Measurements from ENCODE around the gene ATP5MC2.

The ATP5MC2 gene

DNA sequence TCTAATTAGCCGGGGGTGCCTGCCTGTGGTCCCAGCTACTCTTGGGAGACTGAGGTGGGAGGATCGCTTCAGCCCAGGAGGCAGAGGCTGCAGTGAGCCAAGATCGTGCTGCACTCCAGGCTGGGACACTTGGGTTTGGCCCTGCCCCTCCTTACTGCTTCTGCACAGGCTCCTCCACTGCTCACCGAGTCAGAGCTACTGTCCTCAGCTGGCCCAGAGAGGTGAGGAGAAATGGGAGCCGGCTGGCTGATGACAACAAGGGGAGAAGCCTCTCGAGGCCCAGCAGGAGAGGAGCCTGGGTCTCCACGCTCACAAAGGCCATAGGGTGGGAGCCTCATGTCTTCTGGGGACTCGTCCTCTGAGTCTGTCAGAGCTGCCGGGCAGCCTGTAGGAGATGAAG is 37.6 kb upstream of the ATP5MC2 start:
- no peaks in the 10 kb centered on the region for H4K20me1 ChIP-seq (ENCODE audit: insufficient read depth, low read length)
- no peaks in the 10 kb centered on the region for H3F3A ChIP-seq (ENCODE audit: insufficient read depth, low read length)
- H3K9ac ChIP-seq (ENCODE audit: low read length) = no peak overlapping the region
- no peaks in the 10 kb centered on the region for H3K79me2 ChIP-seq (ENCODE audit: low read length)
- no peak overlapping the region for H2AFZ ChIP-seq (ENCODE audit: low read length)
- H3K4me3 ChIP-seq (ENCODE audit: low read length) = no peak overlapping the region
- H3K9me3 ChIP-seq (replicated peaks; ENCODE audit: insufficient read depth, low read length) = no peaks in the 10 kb centered on the region
- DNase-seq = no peak
- H3K27me3 ChIP-seq (replicated peaks; ENCODE audit: insufficient read depth, low read length) = no peaks in the 10 kb centered on the region
- H3K9me2 ChIP-seq (replicated peaks; ENCODE audit: insufficient read depth, low read length) = no peaks in the 10 kb centered on the region
- TF ChIP-seq EZH2 (optimal IDR thresholded peaks at IDR 0.05; ENCODE audit: low read depth, low read length) = no peak
- no peak for TF ChIP-seq EZH2phosphoT487 (IDR thresholded peaks at IDR 0.05; ENCODE audit: low read length)
- TF ChIP-seq, protein P1, sequence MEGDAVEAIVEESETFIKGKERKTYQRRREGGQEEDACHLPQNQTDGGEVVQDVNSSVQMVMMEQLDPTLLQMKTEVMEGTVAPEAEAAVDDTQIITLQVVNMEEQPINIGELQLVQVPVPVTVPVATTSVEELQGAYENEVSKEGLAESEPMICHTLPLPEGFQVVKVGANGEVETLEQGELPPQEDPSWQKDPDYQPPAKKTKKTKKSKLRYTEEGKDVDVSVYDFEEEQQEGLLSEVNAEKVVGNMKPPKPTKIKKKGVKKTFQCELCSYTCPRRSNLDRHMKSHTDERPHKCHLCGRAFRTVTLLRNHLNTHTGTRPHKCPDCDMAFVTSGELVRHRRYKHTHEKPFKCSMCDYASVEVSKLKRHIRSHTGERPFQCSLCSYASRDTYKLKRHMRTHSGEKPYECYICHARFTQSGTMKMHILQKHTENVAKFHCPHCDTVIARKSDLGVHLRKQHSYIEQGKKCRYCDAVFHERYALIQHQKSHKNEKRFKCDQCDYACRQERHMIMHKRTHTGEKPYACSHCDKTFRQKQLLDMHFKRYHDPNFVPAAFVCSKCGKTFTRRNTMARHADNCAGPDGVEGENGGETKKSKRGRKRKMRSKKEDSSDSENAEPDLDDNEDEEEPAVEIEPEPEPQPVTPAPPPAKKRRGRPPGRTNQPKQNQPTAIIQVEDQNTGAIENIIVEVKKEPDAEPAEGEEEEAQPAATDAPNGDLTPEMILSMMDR (IDR thresholded peaks at IDR 0.05; ENCODE audit: low read length) = no peak
- no peak overlapping the region for H3K4me2 ChIP-seq (ENCODE audit: low read depth, low read length)
- H3K36me3 ChIP-seq (replicated peaks; ENCODE audit: insufficient read depth, low read length) = no peaks in the 10 kb centered on the region
- no peak overlapping the region for H3K27ac ChIP-seq (ENCODE audit: low read length)
- H3K4me1 ChIP-seq (ENCODE audit: low read length) = no peaks in the 10 kb centered on the region

DNA sequence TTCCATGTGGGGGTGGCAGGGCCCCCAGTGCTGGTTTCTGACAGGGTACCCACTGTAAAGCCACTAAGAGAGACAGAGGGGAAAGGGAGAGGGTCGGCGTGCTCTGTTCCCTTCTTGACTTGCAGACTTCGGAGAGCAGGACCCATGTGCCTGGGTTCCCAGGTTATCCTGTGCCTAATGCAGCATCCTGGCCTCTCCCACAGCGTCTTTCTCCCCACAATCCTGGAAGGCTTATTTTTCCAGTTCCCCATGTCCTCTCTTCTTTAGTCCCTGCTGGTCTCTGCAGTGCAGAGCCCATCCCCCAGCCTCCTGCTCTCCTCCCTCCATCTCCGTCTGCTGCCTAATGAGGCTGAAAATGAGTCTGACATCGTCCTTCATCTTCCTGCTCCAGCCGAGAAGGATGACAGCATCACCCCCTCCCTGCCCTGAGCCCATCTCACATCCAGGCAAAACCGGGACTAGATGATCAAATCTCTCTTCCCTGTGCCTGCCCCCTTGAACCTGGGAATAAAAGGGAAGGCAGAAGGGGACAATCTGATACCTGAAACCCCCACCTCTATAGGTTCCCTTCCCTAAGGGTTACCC is 36.3 kb upstream of the ATP5MC2 start:
- H3K9ac ChIP-seq (ENCODE audit: low read length) = no peak overlapping the region
- DNase-seq = no peak
- H3K9me2 ChIP-seq (replicated peaks; ENCODE audit: insufficient read depth, low read length) = no peaks in the 10 kb centered on the region
- no peak overlapping the region for H3K27ac ChIP-seq (ENCODE audit: low read length)
- H3K4me2 ChIP-seq (ENCODE audit: low read depth, low read length) = no peak overlapping the region
- no peaks in the 10 kb centered on the region for H3K4me1 ChIP-seq (ENCODE audit: low read length)
- no peak for TF ChIP-seq EZH2phosphoT487 (IDR thresholded peaks at IDR 0.05; ENCODE audit: low read length)
- TF ChIP-seq, protein P1 (IDR thresholded peaks at IDR 0.05; ENCODE audit: low read length) = no peak
- TF ChIP-seq EZH2 (optimal IDR thresholded peaks at IDR 0.05; ENCODE audit: low read depth, low read length) = no peak
- no peak overlapping the region for H3K4me3 ChIP-seq (ENCODE audit: low read length)
- no peaks in the 10 kb centered on the region for H4K20me1 ChIP-seq (ENCODE audit: insufficient read depth, low read length)
- H3K27me3 ChIP-seq (replicated peaks; ENCODE audit: insufficient read depth, low read length) = no peaks in the 10 kb centered on the region
- H3K36me3 ChIP-seq (replicated peaks; ENCODE audit: insufficient read depth, low read length) = no peaks in the 10 kb centered on the region
- H2AFZ ChIP-seq (ENCODE audit: low read length) = no peak overlapping the region
- no peaks in the 10 kb centered on the region for H3F3A ChIP-seq (ENCODE audit: insufficient read depth, low read length)
- no peaks in the 10 kb centered on the region for H3K9me3 ChIP-seq (replicated peaks; ENCODE audit: insufficient read depth, low read length)
- no peaks in the 10 kb centered on the region for H3K79me2 ChIP-seq (ENCODE audit: low read length)

DNA sequence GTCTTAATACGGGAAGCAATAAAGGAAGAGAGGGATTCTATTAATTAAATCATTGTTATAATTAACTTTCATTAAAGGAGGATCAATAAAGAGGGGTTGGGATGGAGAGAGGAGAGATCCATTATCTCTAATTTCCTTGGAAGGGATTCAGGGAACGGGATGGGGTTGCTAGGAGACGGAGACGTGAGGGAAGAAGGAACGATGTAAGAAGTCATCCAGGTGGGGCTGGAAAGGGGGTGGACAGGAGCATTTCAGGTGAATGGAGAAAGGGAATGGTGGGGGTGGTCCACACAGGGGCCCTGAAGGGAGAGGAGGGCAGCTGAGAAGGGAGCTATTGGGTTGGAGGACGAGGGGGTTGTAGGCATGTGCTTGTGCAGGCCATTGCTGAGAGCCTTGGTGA is 34.2 kb upstream of the ATP5MC2 start:
- Histone ChIP-seq H3K4me3 (ENCODE audit: low read length) (no peak overlapping the region), H3K4me2 (ENCODE audit: low read depth, low read length) (no peak overlapping the region), H3K79me2 (ENCODE audit: low read length) (no peaks in the 10 kb centered on the region), H3K9ac (ENCODE audit: low read length) (no peak overlapping the region), H3F3A (ENCODE audit: insufficient read depth, low read length) (no peaks in the 10 kb centered on the region), H3K9me3 (replicated peaks; ENCODE audit: insufficient read depth, low read length) (no peaks in the 10 kb centered on the region), H3K27me3 (replicated peaks; ENCODE audit: insufficient read depth, low read length) (no peaks in the 10 kb centered on the region), H3K36me3 (replicated peaks; ENCODE audit: insufficient read depth, low read length) (no peaks in the 10 kb centered on the region), H3K27ac (ENCODE audit: low read length) (no peak overlapping the region), H3K4me1 (ENCODE audit: low read length) (no peaks in the 10 kb centered on the region), H3K9me2 (replicated peaks; ENCODE audit: insufficient read depth, low read length) (no peaks in the 10 kb centered on the region), H2AFZ (ENCODE audit: low read length) (no peak overlapping the region), H4K20me1 (ENCODE audit: insufficient read depth, low read length) (no peaks in the 10 kb centered on the region)
- no peak for DNase-seq
- TF ChIP-seq EZH2phosphoT487 (IDR thresholded peaks at IDR 0.05; ENCODE audit: low read length) (no peak), EZH2 (optimal IDR thresholded peaks at IDR 0.05; ENCODE audit: low read depth, low read length) (no peak)
- TF ChIP-seq, protein P1 (IDR thresholded peaks at IDR 0.05; ENCODE audit: low read length) = no peak

Data from MM.1S (cell line).